H4 (cell line): ENCODE measurements around the gene LIME1. TPM values are rescaled to one million over a fixed set of nuclear protein-coding genes. Genes with fewer than 3 reads are reported as not detected.
"Not testable (repeated sequence)": the region's sequence is repeated elsewhere in the genome, so short reads cannot be mapped to it uniquely, and the experiment has no call there.

Experiments
- DNase-seq: peaks from one replicate; pipeline ENCODE4 v3.0.0-alpha.2; 2015; ENCODE audit warnings: low spot score
- total RNA-seq: library from RNA; depleted of rRNA; stranded (reverse); fragments of >200 nt; shearing (Covaris generic); gene quantifications from 2 replicates; pipeline ENCODE4 v1.2.3, GENCODE V29; 2014; rRNA removed

The LIME1 gene
- total RNA-seq, 1 experiment from 2014 or later, result 0.68 TPM

- DNase-seq, result no peak
Measured at GRCh38 chr20:63773571-63774241, 37.2 kb downstream of the LIME1 start.

DNA sequence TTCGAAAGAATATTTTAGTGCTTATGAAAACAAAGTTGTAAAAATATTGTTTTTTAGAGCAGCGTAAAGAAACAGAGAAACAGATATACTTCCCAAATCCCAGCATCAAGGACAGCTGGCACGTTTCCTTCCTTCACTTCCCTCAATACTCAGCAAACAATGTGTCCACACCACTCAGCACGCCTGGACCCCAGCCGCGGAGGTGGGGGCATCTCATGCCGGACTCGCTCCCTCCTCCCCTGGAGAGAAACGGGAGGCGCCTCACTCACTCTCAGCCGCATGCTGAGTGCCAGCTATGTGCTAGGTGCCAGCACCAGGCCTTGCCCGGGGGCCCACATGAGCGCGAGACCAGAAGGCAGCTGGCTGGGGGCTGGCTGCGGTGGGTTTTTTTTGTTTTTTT lies 37.8 kb downstream of the LIME1 start:
- DNase-seq, result no peak

- DNase-seq, result no peak
Measured at GRCh38 chr20:63775096-63775978, 38.9 kb downstream of the LIME1 start.

DNA sequence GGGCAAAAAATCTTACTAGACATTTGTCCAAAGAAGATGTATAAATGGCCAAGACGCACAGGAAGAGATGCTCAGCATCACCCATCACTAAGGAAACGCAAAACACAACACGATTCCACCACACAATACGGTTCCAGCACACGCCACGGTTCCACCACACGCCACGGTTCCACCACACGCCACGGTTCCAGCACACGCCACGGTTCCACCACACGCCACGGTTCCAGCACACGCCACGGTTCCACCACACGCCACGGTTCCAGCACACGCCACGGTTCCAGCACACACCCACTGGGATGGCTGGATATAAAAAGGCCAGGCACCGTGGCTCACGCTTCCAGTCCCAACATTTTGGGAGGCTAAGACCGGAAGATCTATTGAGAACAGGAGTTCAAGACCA lies 40.4 kb downstream of the LIME1 start:
- not testable (repeated sequence) for DNase-seq

DNA sequence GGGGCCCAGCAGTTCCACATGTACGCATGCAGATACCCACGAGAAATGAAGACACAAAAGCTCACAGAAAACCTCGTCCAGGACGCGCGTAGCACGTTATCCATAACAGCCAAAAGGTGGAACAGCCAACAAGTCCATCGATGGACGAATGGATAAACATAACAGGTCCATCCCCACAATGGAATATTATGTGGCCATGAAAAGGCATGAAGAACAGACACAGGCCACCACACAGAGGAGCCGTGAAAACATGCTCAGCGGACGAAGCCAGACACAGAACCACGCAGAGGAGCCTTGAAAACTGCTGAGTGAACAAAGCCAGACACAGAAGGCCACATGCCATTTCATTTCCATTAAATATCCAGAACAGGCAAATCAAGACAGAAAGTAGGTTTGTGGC lies 41.1 kb downstream of the LIME1 start:
- DNase-seq, result no peak

DNA sequence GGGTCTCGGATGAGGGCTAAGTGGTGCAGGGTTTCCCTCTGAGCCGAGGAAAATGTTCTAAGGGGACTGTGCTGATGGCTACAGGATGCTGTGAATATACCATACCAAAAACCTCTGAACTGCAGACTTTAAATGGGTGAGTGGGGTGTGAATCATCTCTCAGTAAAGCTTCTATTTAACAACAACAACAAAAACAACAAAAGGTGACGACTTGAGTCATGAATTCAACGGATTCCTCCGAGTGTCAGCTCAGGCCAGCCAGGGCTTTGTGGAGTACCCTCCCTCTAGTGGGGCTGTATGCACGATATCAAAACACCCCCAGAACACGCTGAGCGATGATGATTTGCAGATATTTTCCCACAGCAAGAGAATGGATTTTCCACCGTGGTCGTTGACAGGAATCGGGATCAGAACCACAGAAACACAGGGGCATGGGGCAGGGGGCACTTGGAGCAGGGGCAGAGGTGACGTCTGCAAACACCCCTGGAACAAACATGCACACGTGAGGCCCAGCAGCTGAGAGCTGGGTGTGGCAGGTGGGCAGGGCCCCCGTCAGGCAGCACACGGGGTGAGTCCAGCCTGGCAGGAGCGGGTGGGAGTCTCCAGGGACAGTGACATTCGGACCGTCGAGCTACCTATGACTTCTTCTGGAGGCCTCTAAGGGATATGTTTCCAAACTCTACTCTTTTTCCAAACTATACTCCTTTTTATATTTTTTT lies 41.7 kb downstream of the LIME1 start:
- no peak for DNase-seq

DNA sequence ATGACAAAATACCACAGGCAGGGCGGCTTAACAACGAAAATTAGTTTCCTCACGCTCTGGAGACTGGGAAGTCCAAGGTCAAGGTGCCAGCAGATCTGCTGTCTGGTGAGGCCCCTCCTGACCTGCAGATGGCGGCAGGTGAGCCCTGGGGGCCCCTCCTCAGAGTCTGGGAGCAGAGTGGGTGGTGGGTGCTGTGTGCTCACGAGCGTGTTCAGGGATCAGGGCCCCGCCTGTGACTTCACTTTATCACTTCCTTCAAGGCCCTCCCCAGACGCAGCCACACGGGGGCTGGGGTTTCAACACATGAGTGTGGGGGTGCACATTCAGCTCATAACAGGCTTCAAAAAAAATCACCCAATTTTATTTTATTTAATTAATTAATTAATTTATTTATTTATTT lies 42.4 kb downstream of the LIME1 start:
- DNase-seq, result no peak

DNA sequence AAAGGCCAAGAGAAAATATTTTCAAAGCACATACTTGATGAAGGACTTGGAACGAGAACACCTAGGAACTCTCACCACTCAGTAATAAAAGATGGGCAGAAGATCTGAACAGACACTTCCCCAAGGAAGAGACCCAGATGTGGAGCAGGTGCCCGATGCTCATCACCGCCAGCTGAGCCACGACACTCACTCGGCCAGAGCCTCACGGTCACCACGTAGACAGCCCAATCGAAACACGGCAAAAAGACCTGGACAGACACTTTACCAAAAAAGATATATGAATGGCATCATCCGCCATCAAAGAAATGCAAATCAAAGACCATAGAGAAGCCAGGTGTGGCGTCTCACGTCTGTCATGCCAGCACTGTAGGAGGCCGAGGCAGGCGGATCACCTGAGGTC lies 44.7 kb downstream of the LIME1 start:
- DNase-seq, result no peak

DNA sequence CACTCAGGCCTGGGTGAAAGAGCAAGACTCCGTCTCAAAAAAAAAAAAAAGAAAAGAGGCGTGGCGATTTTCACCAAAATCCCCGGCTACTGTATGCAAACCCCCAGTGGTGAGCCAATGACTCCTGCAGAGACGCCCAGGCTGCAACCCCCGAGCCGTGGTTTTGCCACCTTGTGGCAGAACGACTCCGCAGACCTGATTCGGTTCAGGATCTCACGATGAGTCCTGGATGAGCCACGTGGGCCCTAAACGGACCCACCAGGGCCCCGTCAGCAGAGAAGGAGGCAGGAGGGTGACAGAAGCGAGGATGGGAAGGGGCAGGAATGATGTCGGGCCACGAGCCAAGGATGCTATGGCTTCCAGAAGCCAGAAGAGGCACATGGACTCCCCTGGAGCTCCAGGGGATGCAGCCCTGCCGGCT lies 45.6 kb downstream of the LIME1 start:
- DNase-seq, result no peak

DNA sequence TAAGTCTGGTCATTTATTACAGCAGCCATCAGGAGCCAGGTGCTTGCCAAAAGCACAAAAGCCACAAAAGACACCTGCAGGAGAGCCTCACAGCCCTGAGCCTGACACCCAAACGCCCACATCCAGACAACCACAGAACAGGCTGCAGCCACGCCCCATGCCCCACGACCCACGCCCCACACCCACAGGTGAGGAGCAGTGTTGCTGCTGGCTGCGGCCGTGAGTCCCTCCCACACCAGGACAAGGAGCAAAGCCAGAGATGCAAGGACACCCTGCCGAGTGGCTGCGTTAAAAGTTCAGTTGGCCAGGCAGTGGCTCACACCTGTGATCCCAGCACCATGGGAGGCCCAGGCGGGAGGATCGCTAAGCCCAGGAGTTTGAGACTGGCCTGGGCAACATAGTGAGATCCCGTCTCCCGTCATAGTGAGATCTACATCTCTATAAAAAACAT lies 46.1 kb downstream of the LIME1 start:
- DNase-seq, result no peak

- no peak for DNase-seq
Measured at GRCh38 chr20:63783970-63784369, 47.5 kb downstream of the LIME1 start.

DNA sequence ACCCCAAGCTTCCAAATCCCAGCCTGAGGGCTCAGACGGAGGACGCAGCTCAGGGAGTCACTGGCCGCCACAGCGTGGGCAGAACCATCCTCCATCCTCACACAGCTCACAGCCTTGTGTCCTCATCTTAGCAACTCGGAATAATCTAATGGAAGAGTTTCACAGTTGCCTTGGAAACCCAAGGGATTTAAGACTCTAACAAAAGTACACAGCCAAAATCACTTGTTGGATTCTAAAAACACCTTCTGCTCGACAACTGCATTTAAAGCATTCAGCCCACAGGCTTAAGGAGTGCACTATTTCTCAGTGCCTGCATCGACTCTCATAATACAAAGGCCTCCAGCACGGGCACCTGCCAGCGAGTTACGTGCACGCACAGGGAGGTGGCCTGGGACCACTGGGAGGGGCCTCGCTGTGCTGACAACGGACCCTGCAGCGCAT lies 49.2 kb downstream of the LIME1 start:
- DNase-seq, result no peak

DNA sequence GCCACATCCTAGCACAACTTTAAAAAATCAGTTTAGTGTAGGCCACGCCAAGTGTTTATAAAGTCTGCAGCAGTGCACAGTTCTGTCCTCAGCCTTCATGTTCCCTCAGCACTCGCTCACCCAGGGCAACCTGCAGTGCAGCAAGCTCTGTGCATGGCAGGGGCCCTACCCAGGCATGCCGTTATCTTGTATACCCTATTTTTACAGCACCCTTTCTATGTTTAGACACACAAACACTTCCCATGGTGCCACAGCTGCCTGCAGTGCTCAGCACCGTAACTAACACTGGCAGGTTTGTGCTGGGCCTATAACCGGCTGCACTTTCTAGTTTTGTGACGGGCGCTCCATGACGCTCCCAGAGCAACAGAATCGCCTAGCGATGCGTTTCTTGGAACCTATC lies 50.8 kb downstream of the LIME1 start:
- DNase-seq, result no peak

DNA sequence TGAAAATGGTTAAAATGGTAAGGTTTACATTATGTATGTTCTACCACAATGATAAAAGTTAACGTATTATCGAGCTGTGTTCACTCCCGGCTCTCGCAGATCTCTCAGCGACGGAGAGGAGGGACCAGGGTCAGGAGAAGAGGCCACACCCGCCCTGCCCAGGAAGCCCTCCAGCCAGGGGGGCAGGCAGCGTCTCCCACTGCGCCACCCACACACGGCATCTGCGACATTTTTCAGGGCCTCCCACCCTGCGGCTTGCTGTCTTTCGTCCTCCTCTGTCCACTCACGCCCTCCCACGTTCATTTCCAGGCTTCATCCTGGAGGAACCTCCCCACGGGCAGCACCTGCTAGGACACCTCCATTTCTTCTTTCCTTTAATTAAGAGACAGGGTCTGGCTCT lies 51.3 kb downstream of the LIME1 start:
- no peak for DNase-seq

Other genes starting within 250 kb of the LIME1 start
- 181 and 233 TPM in 2 replicates for gene EEF1A2, start 237.6 kb upstream of the LIME1 start, total RNA-seq
- 93.2 and 126 TPM in 2 replicates for gene PPDPF, start 215.9 kb upstream of the LIME1 start, total RNA-seq
- gene PTK6, start 199.3 kb upstream of the LIME1 start, total RNA-seq, result not detected in 2 replicates
- not detected in 2 replicates for gene SRMS, start 188.9 kb upstream of the LIME1 start, total RNA-seq
- not detected in 2 replicates for gene FNDC11, start 182.5 kb upstream of the LIME1 start, total RNA-seq
- gene HELZ2, start 162.4 kb upstream of the LIME1 start, total RNA-seq, result 12.3 and 23.2 TPM in 2 replicates
- gene GMEB2, start 109.6 kb upstream of the LIME1 start, total RNA-seq, result 5.5 and 6.0 TPM in 2 replicates
- 9.4 and 18.9 TPM in 2 replicates for gene STMN3, start 83.2 kb upstream of the LIME1 start, total RNA-seq
- gene RTEL1, start 78.4 kb upstream of the LIME1 start, total RNA-seq, result 8.6 and 11.6 TPM in 2 replicates
- 0.10 and 0.39 TPM in 2 replicates for gene TNFRSF6B, start 40.0 kb upstream of the LIME1 start, total RNA-seq
- 24.6 and 36.0 TPM in 2 replicates for gene ARFRP1, start 28.7 kb upstream of the LIME1 start, total RNA-seq
- 5.4 and 9.4 TPM in 2 replicates for gene ZGPAT, start 28.6 kb upstream of the LIME1 start, total RNA-seq
- gene SLC2A4RG, start 3.1 kb downstream of the LIME1 start, total RNA-seq, result 12.9 and 18.8 TPM in 2 replicates
- gene ZBTB46, start 94.6 kb downstream of the LIME1 start, total RNA-seq, result 0.68 and 3.1 TPM in 2 replicates
- gene ABHD16B, start 124.8 kb downstream of the LIME1 start, total RNA-seq, result not detected in 2 replicates
- 44.7 and 56.7 TPM in 2 replicates for gene TPD52L2, start 128.6 kb downstream of the LIME1 start, total RNA-seq
- gene DNAJC5, start 158.5 kb downstream of the LIME1 start, total RNA-seq, result 16.1 and 21.0 TPM in 2 replicates
- gene UCKL1, start 219.8 kb downstream of the LIME1 start, total RNA-seq, result 14.1 and 16.1 TPM in 2 replicates
- 2.2 and 4.4 TPM in 2 replicates for gene ZNF512B, start 233.3 kb downstream of the LIME1 start, total RNA-seq
- gene SAMD10, start 243.0 kb downstream of the LIME1 start, total RNA-seq, result not detected in 2 replicates
- 35.9 and 36.5 TPM in 2 replicates for gene PRPF6, start 244.5 kb downstream of the LIME1 start, total RNA-seq